Hematopoietic multipotent progenitor cell treated with erythropoietin and hydrocortisone succinate and interleukin-3 and kit ligand, for 17 days (in vitro differentiated cells): ENCODE data around the gene SLC25A31.

Experiments
- DNase-seq: peaks from one replicate; pipeline ENCODE4 v3.0.0-alpha.2; 2015; ENCODE audit warnings: low spot score

SLC25A31 gene

DNA sequence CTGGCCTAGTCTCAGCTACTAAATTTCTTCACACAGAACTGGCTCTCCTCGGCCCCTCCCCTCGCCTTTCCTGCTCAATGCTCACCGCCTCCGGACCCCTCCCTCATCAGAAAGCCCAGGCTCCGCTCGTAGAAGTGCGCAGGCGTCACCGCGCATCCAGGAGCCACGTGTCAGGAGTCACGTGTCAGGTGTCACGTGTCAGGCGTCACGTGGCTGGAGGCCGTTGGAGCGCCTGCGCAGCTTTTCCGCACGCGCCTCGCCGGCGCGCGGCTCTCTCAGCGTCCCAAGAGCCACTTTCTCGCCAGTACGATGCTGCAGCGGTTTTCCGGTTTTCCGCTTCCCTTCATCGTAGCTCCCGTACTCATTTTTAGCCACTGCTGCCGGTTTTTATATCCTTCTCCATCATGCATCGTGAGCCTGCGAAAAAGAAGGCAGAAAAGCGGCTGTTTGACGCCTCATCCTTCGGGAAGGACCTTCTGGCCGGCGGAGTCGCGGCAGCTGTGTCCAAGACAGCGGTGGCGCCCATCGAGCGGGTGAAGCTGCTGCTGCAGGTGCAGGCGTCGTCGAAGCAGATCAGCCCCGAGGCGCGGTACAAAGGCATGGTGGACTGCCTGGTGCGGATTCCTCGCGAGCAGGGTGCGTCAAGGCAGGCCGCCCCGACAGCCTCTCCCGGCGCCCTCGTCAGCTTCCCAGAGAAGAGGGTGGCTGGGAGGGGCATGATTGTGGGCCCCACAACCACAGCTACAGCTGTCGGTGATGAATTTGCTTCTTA lies at the start of gene SLC25A31:
TSS of gene SLC25A31 (plus strand) at position 259 of the 772 bp plus-strand sequence. CDS start at position 405, 146 bp downstream.
- no peak for DNase-seq

DNA sequence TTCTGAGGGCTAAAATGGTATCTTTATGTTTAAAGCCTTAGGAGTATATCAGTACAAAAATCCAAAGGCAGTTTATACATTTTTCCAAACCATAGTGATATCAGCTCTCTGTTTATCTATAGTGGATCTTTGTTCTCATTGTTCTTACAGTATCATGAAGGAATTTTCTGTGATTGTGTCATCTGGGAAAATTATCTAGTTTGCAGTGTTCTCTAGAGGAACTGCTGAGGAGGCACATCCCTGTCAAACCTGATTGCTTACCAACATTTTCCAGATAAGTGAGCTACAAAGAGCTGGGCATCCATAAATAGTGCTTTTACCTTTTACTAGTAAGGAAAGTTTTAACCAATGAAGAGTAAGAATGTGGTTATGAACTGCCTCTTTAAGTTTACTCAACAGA lies 44.9 kb upstream of the SLC25A31 start:
- no peak for DNase-seq

DNA sequence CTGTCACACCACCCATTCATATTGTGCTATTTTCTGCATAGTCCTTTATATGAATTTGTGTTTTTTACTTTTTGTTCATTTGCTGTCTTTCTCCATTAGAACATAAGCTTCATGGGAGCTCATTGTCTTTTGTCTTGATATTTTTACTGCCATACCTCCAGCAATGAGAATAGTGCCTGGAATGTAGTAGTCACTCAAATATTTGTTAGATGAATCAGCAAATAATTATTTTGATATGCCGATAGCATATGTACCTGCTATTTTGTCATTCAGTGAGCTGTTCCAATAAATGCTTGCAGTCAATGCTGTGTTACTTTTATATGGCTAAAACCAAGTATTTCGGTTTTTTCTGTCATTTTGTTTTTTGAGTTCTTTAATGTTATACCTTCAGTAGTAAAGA lies 43.5 kb upstream of the SLC25A31 start:
- no peak for DNase-seq

- DNase-seq: no peak
Measured at GRCh38 chr4:127687580-127687979, 42.6 kb upstream of the SLC25A31 start.

GRCh38 chr4:127698789-127699200 lies 31.4 kb upstream of the SLC25A31 start:
- no peak for DNase-seq

DNA sequence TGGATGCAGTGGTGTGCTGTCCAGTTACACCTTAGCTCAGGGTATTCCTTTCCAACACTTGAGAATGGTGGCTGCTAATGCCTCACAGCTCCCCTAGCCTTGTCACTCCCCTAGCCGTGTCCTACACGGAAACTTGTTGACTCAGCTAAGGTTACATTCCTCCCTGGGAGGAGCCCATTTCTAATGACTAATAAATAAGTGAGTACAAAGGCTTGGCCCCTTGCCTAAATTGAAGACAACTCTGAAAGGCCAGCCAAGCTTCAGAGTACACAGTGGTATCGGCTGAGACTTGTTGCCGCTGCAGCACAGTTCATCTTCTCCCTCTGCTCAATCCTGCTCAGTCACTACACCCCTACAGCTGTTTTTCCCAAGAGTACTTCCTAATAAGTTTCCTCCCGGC lies 21.2 kb upstream of the SLC25A31 start:
- DNase-seq: no peak

DNA sequence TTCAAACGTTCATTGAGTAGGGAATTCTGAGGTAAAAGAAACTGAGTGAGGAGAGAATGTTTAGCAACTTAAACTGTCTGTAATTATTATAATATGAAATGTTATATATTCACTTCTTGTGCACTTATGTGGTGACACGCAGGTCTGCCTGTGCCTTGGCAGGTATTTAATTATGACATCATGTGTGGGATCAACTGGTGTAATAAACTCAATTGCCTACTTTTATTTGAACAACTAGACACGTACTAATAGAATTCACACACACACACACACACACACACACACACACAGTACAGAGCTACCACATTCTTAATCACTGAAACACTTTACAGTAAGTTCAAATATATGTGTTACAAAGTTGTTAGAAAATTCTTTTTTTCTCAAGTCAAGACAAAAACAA lies 20.7 kb upstream of the SLC25A31 start:
- DNase-seq: no peak

- DNase-seq: no peak
Measured at GRCh38 chr4:127731406-127731805, 1.2 kb downstream of the SLC25A31 start.

GRCh38 chr4:127732623-127733328 lies 2.6 kb downstream of the SLC25A31 start:
- no peak for DNase-seq

DNA sequence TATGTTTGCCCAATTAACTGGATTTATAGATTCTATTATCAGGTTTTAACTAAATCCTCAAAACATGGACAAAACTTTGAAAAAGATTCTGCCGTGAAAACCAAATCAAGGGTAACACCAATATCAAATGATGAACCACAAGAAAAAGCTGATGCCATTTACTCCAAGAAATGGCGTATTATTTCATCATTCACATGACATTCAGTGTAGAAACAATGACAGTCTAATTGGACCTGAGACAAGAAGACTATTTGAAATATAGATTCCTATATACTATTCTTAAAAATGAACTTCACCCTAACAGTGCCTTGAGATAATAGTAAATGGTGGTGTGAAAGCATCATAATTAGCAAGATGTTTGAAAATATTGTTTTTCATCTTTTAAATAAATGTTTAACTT lies 4.8 kb downstream of the SLC25A31 start:
- DNase-seq: no peak

- DNase-seq: no peak
Measured at GRCh38 chr4:127737295-127737694, 7.1 kb downstream of the SLC25A31 start.

DNA sequence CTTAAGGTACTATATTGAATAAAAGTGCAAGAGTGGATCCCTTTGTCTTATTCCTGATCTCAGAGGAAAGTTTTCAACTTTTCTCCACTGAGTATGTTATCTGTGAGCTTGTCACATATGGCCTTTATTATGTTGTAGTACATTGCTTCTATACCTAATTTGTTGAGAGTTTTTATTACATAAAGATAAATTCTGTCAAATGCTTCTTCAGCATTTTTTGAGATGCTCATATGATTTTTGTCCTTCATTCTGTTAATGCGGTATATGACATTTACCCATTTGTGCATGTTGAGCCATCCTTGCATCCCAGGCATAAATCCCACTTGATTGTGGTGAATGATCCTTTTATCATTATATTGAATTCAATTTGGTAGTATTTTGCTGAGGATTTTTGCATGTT lies 11.0 kb downstream of the SLC25A31 start:
- no peak for DNase-seq

DNA sequence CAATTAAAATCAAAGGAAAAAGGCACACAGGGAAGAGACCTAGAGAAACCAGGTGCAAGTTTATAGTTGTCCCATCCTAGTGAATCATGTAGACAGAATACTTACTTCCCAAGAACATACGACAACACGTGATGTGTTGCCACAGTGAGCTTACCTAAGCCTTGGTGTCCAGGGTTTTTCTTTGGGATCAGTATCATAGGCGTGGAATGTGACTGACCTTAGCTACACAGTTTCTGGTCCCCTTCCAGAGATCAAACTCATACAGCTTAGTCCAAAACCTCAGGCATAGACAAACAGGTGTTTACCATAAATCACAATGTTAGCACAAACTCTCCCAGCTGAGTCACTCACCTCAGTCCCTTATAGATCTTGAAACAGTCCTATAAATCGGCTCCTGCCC lies 17.7 kb downstream of the SLC25A31 start:
- DNase-seq: no peak

- DNase-seq: no peak
Measured at GRCh38 chr4:127748957-127749356, 18.8 kb downstream of the SLC25A31 start.

- no peak for DNase-seq
Measured at GRCh38 chr4:127756906-127757305, 26.7 kb downstream of the SLC25A31 start.

GRCh38 chr4:127759228-127759820 lies 29.1 kb downstream of the SLC25A31 start:
- DNase-seq: no peak

- no peak for DNase-seq
Measured at GRCh38 chr4:127759893-127760292, 29.7 kb downstream of the SLC25A31 start.

DNA sequence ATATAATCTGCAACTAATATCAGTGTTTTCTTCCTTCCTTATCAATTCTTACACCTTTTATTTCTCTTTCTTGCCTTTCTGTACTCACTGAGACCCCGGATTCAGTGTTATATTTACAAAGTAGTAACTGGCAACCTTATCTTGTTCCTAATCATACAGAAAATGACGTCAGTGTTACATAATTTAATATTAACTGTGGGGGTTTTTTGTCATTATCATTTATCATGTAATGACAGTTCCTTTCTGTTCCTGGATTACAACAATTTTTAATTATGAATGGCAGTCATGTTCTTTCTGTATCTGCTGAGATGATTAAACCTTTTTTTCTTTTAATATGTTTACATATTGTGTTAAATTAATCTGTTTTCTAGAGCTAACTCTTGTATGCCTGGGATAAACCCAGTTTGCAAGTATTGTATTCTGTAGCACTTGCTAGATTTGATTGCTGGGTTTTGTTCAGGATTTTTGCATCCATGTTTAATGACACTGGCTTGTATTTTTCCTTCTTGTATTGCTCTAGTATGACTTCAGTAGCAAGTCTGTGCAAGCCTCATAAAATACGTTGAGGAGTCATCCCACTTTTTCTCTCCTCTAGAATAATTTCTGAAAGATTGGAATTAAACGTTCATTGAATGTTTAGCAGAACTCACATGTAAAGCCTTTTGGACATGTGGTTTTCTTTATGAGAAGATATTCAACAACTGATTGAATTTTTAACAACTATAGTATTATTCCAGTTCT lies 41.5 kb downstream of the SLC25A31 start:
- no peak for DNase-seq

DNA sequence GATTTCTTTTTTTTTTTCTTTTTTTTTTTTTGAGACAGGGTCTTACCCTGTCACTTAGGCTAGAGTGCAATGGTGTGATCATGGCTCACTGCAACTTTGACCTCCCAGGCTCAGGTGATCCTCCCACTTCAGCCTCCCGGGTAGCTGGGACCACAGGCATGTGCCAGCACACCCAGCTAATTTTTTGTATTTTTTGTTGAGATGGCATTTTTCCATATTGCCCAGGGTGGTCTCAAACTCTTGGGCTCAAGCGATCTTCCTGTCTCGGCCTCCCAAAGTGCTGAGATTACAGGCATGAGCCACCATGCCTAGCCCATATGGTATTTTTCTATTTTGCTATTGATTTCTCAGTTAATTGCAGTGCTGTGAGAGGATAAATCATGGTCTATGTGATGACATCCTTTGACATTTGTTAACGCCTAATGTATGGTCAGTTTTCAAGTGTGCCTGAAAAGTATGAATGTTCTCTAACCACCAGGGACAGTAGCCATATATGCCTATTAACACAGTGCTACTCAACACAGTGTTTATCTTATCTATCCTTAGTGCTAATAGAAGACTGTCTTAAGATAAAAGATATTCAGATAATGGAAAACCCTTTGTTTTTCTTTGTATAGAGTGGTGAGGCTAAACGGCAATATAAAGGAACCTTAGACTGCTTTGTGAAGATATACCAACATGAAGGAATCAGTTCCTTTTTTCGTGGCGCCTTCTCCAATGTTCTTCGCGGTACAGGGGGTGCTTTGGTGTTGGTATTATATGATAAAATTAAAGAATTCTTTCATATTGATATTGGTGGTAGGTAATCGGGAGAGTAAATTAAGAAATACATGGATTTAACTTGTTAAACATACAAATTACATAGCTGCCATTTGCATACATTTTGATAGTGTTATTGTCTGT lies 42.8 kb downstream of the SLC25A31 start:
- DNase-seq: no peak

DNA sequence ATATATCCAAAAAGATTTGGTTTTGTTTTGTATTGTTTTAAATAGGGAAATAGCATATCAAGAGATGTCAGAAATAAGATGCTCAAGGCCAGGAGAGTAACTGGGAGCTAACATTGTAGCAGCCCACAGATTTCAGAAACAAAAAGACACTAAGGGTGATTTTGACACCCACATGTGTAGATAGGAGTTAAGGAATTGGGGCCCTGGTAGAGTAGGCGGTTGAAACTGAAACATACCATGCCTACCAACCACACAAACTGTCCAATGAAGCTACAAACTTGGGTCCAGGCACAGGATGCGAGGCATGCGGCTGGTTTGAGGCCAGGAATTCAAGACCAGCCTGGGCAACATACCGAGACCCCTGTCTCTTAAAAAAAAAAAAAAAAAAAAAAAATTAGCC lies 45.6 kb downstream of the SLC25A31 start:
- no peak for DNase-seq

- DNase-seq: no peak
Measured at GRCh38 chr4:127776620-127777019, 46.4 kb downstream of the SLC25A31 start.
